IMR-90 (cell line): ENCODE data around the gene GTF2H1. TPM values are rescaled to one million over a fixed set of nuclear protein-coding genes. Genes with fewer than 3 reads are reported as not detected.

Experiments
- ATAC-seq: fragments of 200-7000 bp; cut with Tn5 transposase; 2 replicates; pipeline ENCODE4 v1.9.1; 2020; ENCODE audit warnings: low read depth, mild to moderate bottlenecking, moderate library complexity
- BruUV-seq: library from RNA; stranded (reverse); fragments of 400-500 nt; replicated peaks from 2 replicates; lab custom pipeline; 2021; lab: Mats Ljungman, UMichigan
- CTCF ChIA-PET: fragments of 300-600 bp; formaldehyde crosslinking; extraction: SDS; loops from one replicate; lab custom pipeline; 2021; ENCODE audit warnings: antibody characterized with exemption; lab: Yijun Ruan, JAX
- POLR2A ChIA-PET: fragments of 300-600 bp; sonication (Branson Sonifier 250); formaldehyde crosslinking; loops from one replicate; lab custom pipeline; 2022; ENCODE audit warnings: antibody characterized with exemption; ENCODE audit not compliant: unreplicated experiment; lab: Charles Lee
- DNase-seq: peaks from one replicate; pipeline ENCODE4 v3.0.0; 2013
- H2AFZ ChIP-seq: replicated peaks from 2 replicates; pipeline ENCODE3; 2013; ENCODE audit warnings: low read length, mild to moderate bottlenecking; ENCODE audit not compliant: poor library complexity
- H2AK5ac ChIP-seq: 2 replicates; pipeline ENCODE4 v1.6.1; 2013; ENCODE audit warnings: low read depth, low read length, inconsistent platforms
- H2AK9ac ChIP-seq: replicated peaks from 2 replicates; pipeline ENCODE3; 2013; ENCODE audit warnings: mild to moderate bottlenecking, low read depth, low read length, moderate library complexity; ENCODE audit not compliant: poor library complexity
- H2BK120ac ChIP-seq: 2 replicates; pipeline ENCODE4 v1.6.1; 2013; ENCODE audit warnings: low read depth, low read length, inconsistent platforms
- H2BK15ac ChIP-seq: 3 replicates; pipeline ENCODE4 v1.6.1; 2013; ENCODE audit warnings: low read depth, low read length, inconsistent platforms
- H2BK20ac ChIP-seq: 2 replicates; pipeline ENCODE4 v1.6.1; 2013; ENCODE audit warnings: low read depth, mild to moderate bottlenecking, inconsistent platforms, low read length, moderate library complexity
- H2BK5ac ChIP-seq: 2 replicates; pipeline ENCODE4 v1.6.1; 2013; ENCODE audit warnings: mild to moderate bottlenecking, low read depth, low read length, inconsistent platforms; ENCODE audit not compliant: poor library complexity, severe bottlenecking
- H3K14ac ChIP-seq: replicated peaks from 2 replicates; pipeline ENCODE4 v1.6.1; 2013; ENCODE audit warnings: low read depth, low read length, inconsistent platforms
- H3K18ac ChIP-seq: 2 replicates; pipeline ENCODE4 v1.6.1; 2013; ENCODE audit warnings: low read depth, low read length, control low read depth
- H3K23ac ChIP-seq: 2 replicates; pipeline ENCODE4 v1.6.1; 2013; ENCODE audit warnings: low read depth, low read length, inconsistent platforms
- H3K27ac ChIP-seq: 2 replicates; pipeline ENCODE4 v1.5.1; 2013; ENCODE audit warnings: mild to moderate bottlenecking, control low read depth, low read length; ENCODE audit not compliant: insufficient read depth
- H3K27me3 ChIP-seq: 2 replicates; pipeline ENCODE4 v1.6.1; 2013; ENCODE audit warnings: low read length; ENCODE audit not compliant: control insufficient read depth, insufficient read depth
- H3K36me3 ChIP-seq: 2 replicates; pipeline ENCODE4 v1.6.1; 2013; ENCODE audit warnings: low read length, mixed read lengths; ENCODE audit not compliant: control insufficient read depth, insufficient read depth
- H3K4ac ChIP-seq: 2 replicates; pipeline ENCODE4 v1.6.1; 2013; ENCODE audit warnings: low read depth, low read length, inconsistent platforms
- H3K4me1 ChIP-seq: 2 replicates; pipeline ENCODE4 v1.6.1; 2013; ENCODE audit warnings: low read length, mixed read lengths; ENCODE audit not compliant: control insufficient read depth, insufficient read depth
- H3K4me2 ChIP-seq: 2 replicates; pipeline ENCODE4 v1.6.1; 2013; ENCODE audit warnings: low read depth, mild to moderate bottlenecking, control low read depth, low read length, moderate library complexity
- H3K4me3 ChIP-seq: 2 replicates; pipeline ENCODE4 v1.5.1; 2013; ENCODE audit warnings: low read depth, mild to moderate bottlenecking, control low read depth, low read length, moderate library complexity; ENCODE audit not compliant: insufficient read depth
- H3K56ac ChIP-seq: 2 replicates; pipeline ENCODE4 v1.6.1; 2013; ENCODE audit warnings: low read length, inconsistent platforms; ENCODE audit not compliant: insufficient read depth; ENCODE audit errors: extremely low read depth
- H3K79me1 ChIP-seq, 2 experiments: 2 replicates each; pipeline ENCODE4 v1.6.1; 2013; ENCODE audit warnings: low read length in 2 of 2, inconsistent platforms in 1 of 2, low read depth in 1 of 2
- H3K9ac ChIP-seq: 2 replicates; pipeline ENCODE4 v1.6.1; 2013; ENCODE audit warnings: low read depth, low read length, control low read depth
- H3K9me1 ChIP-seq: 2 replicates; pipeline ENCODE4 v1.6.1; 2013; ENCODE audit warnings: low read length, inconsistent platforms; ENCODE audit not compliant: insufficient read depth
- H3K9me3 ChIP-seq: 2 replicates; pipeline ENCODE4 v1.6.1; 2013; ENCODE audit warnings: low read length; ENCODE audit not compliant: control insufficient read depth, insufficient read depth
- H4K20me1 ChIP-seq: 2 replicates; pipeline ENCODE4 v1.6.1; 2013; ENCODE audit warnings: low read length, inconsistent platforms; ENCODE audit not compliant: insufficient read depth
- H4K5ac ChIP-seq: 2 replicates; pipeline ENCODE4 v1.6.1; 2013; ENCODE audit warnings: mild to moderate bottlenecking, low read depth, low read length, control low read depth
- H4K8ac ChIP-seq, 2 experiments: 2 replicates each; pipeline ENCODE4 v1.6.1; 2013; ENCODE audit warnings: low read depth in 2 of 2, low read length in 2 of 2, control low read depth in 1 of 2, inconsistent platforms in 1 of 2
- H4K91ac ChIP-seq: 2 replicates; pipeline ENCODE4 v1.6.1; 2013; ENCODE audit warnings: low read depth, low read length, inconsistent platforms; ENCODE audit not compliant: insufficient read depth
- CHD1 ChIP-seq: IDR thresholded peaks from 2 replicates; pipeline ENCODE4 v1.6.1; 2012; ENCODE audit warnings: low read depth, low read length, improper control_type of control experiment
- CTCF ChIP-seq: conservative IDR thresholded peaks from 2 replicates; pipeline ENCODE4 v1.5.1; 2012; ENCODE audit warnings: mild to moderate bottlenecking, low read depth, low read length, improper control_type of control experiment
- ELK1 ChIP-seq: fragments of 150-350 bp; IDR thresholded peaks from 2 replicates; pipeline ENCODE4 v1.6.1; 2016; ENCODE audit warnings: low read depth, mild to moderate bottlenecking, low read length, moderate library complexity, borderline replicate concordance
- MXI1 ChIP-seq: IDR thresholded peaks from 2 replicates; pipeline ENCODE4 v1.6.1; 2012; ENCODE audit warnings: low read depth, mild to moderate bottlenecking, low read length, moderate library complexity, borderline replicate concordance
- POLR2A ChIP-seq: IDR thresholded peaks from 2 replicates; pipeline ENCODE4 v1.6.1; 2012; ENCODE audit warnings: mild to moderate bottlenecking, low read depth, low read length
- RAD21 ChIP-seq: IDR thresholded peaks from 2 replicates; pipeline ENCODE4 v1.6.1; 2012; ENCODE audit warnings: low read length, improper control_type of control experiment
- RCOR1 ChIP-seq: IDR thresholded peaks from 2 replicates; pipeline ENCODE4 v1.6.1; 2012; ENCODE audit warnings: mild to moderate bottlenecking, low read length, improper control_type of control experiment; ENCODE audit not compliant: insufficient replicate concordance
- RFX5 ChIP-seq: IDR thresholded peaks from 2 replicates; pipeline ENCODE4 v1.8.0; 2012; ENCODE audit warnings: low read depth, mild to moderate bottlenecking, low read length, moderate library complexity
- SMC3 ChIP-seq: fragments of 150-350 bp; IDR thresholded peaks from 2 replicates; pipeline ENCODE4 v1.6.1; 2016; ENCODE audit warnings: low read depth, mild to moderate bottlenecking, antibody characterized with exemption, low read length, moderate library complexity
- USF2 ChIP-seq: fragments of 150-350 bp; IDR thresholded peaks from 2 replicates; pipeline ENCODE4 v1.6.1; 2017; ENCODE audit warnings: mild to moderate bottlenecking, antibody characterized with exemption, low read length, low read depth
- WGBS, 2 experiments: methylation state at CpG; one replicate each; pipeline versions ENCODE4 v1.1.5 to v1.1.7; 2013; ENCODE audit warnings: missing lambda C conversion rate in 2 of 2; ENCODE audit not compliant: insufficient read length in 1 of 2; ENCODE audit errors: extremely low coverage in 2 of 2; 5-methylcytosine and 5-hydroxymethylcytosine counted together
- dilution Hi-C: fragments of 300-500 bp; cut with HindIII; formaldehyde crosslinking; loops from one replicate; pipeline ENCODE4 v1.14.3; 2018; ENCODE audit warnings: low sequenced_read_pairs; ENCODE audit not compliant: unreplicated experiment
- in situ Hi-C: fragments of 300-500 bp; cut with MboI; formaldehyde crosslinking; loops from 3 replicates; pipeline ENCODE4 v1.14.3; 2019; ENCODE audit warnings: low sequenced_read_pairs, inconsistent platforms, mixed read lengths
- intact Hi-C: fragments of 100-400 bp; cut with micrococcal nuclease; formaldehyde crosslinking; loops from 2 replicates; pipeline ENCODE4 v1.10.0; 2022
- polyA plus RNA-seq, 3 experiments: library from polyadenylated mRNA; depleted of rRNA; stranded (reverse); fragments of >200 nt; gene quantifications; 2 replicates each; pipeline ENCODE4 v1.2.3, GENCODE V29; 2012; ENCODE audit warnings: low replicate concordance in 1 of 3
- total RNA-seq: library from RNA; depleted of rRNA; stranded (reverse); fragments of >200 nt; gene quantifications from 2 replicates; pipeline ENCODE4 v1.2.3, GENCODE V29; 2012

The GTF2H1 gene
- total and polyA plus RNA-seq, 2 of the 4 experiments (the other 2 are of a cell fraction): 25.0 to 67.0 TPM

DNA sequence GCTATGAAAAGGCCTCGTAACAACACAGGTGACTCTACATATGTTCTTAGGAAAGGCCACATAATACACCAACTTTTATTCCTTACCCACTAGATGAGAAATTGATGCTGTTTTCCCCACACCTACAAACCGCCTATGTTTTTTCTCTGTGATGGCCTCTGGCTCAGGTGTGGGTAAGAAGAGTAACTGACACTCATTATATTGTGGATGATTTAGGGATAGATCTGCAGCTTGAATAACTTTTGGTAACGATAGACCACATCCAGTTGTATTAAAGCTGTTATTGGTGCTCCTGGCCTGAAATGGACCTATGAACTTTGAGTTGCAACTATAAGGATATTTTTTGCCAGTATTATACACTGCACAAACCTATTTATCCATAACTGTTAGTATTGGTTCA is 75.6 kb downstream of the GTF2H1 start:
- no peak overlapping the region for H3K18ac ChIP-seq
- no peak overlapping the region for H3K56ac ChIP-seq
- intact Hi-C loops: loop anchor here (2.0 to 10.0 kb wide), 4 partner anchors 51 to 237 kb away; partner anchors contain the start of genes GTF2H1, HPS5 and SPTY2D1
- no peak overlapping the region for H2BK15ac ChIP-seq
- no TSS peak for BruUV-seq
- no peak overlapping the region for H2AK9ac ChIP-seq
- ChIA-PET POLR2A (no interaction called here), CTCF (no interaction called here)
- no peak overlapping the region for H2BK120ac ChIP-seq
- H3K23ac ChIP-seq: no peak overlapping the region
- H3K4me1 ChIP-seq: peaks cover 8% of the 10 kb centered on the region
- no peak overlapping the region; the same call in 1 of the 2 replicates for H3K9ac ChIP-seq
- no peak overlapping the region for H4K8ac ChIP-seq
- DNase-seq: no peak
- no peak for TF ChIP-seq CHD1
- no peak for TF ChIP-seq SMC3
- no peak for TF ChIP-seq CTCF
- no peak; the same call in none of the 2 replicates for TF ChIP-seq POLR2A
- no peak for TF ChIP-seq RAD21
- no peak for TF ChIP-seq USF2
- no peak for TF ChIP-seq RFX5
- TF ChIP-seq MXI1: no peak
- no peak for TF ChIP-seq RCOR1
- no peak for TF ChIP-seq ELK1
- peaks cover 13 to 50% of the 10 kb centered on the region in 2 experiments for H3K79me1 ChIP-seq
- no peak overlapping the region for H3K27ac ChIP-seq
- no peak overlapping the region for H4K5ac ChIP-seq
- no peaks in the 10 kb centered on the region for H3K27me3 ChIP-seq
- WGBS, 2 experiments: 100% methylated on average over 1 of the region's 3 CpGs; no CpG with 5 or more reads in 1 of the 2 experiments
- in situ Hi-C loops: no loop called here
- peaks cover 45% of the 10 kb centered on the region for H3K36me3 ChIP-seq
- H3K9me1 ChIP-seq: no peaks in the 10 kb centered on the region; the same call in 1 of the 2 replicates
- no peak overlapping the region for H2BK20ac ChIP-seq
- no peaks in the 10 kb centered on the region for H3K9me3 ChIP-seq
- no peak overlapping the region for H2AFZ ChIP-seq
- H3K4me2 ChIP-seq: no peak overlapping the region
- H4K91ac ChIP-seq: no peak overlapping the region
- no peak overlapping the region for H3K14ac ChIP-seq
- peaks cover 76% of the 10 kb centered on the region for H4K20me1 ChIP-seq
- no peak overlapping the region for H3K4ac ChIP-seq
- no peak overlapping the region for H2BK5ac ChIP-seq
- dilution Hi-C loops: no loop called here
- H2AK5ac ChIP-seq: no peak overlapping the region
- H3K4me3 ChIP-seq: no peak overlapping the region
- no peak for ATAC-seq
